ENCODE results near the gene GNAO1.

The GNAO1 gene

GRCh38 chr16:56191156-56191815, at the start of gene GNAO1:
Gene GNAO1, plus strand, starts transcription at chr16:56191489. Its CDS starts 747 bp downstream, at chr16:56192236.
- no peak for DNase-seq (ENCODE audit: low read depth)
- TF ChIP-seq CTCF (IDR thresholded peaks at IDR 0.05; ENCODE audit: low read depth, low read length, missing control alignments), result no peak
- peak within 1 kb of the TSS; percentile 36 for H3K4me3 ChIP-seq (ENCODE audit: low read depth, low read length)

- no peak for TF ChIP-seq CTCF (IDR thresholded peaks at IDR 0.05; ENCODE audit: low read depth, low read length, missing control alignments)
- DNase-seq (ENCODE audit: low read depth), result no peak
- H3K4me3 ChIP-seq (ENCODE audit: low read depth, low read length), result no peak overlapping the region
These were observed 47.6 kb upstream of the GNAO1 start for GRCh38 chr16:56143666-56144065.

GRCh38 chr16:56145369-56145768, 45.9 kb upstream of the GNAO1 start:
- DNase-seq (ENCODE audit: low read depth), result no peak
- TF ChIP-seq CTCF (IDR thresholded peaks at IDR 0.05; ENCODE audit: low read depth, low read length, missing control alignments), result no peak
- no peak overlapping the region for H3K4me3 ChIP-seq (ENCODE audit: low read depth, low read length)

- TF ChIP-seq CTCF (IDR thresholded peaks at IDR 0.05; ENCODE audit: low read depth, low read length, missing control alignments), result no peak
- no peak for DNase-seq (ENCODE audit: low read depth)
These were observed 39.7 kb upstream of the GNAO1 start for GRCh38 chr16:56151621-56152020.

GRCh38 chr16:56161658-56162057, 29.6 kb upstream of the GNAO1 start:
- TF ChIP-seq CTCF (IDR thresholded peaks at IDR 0.05; ENCODE audit: low read depth, low read length, missing control alignments), result no peak
- DNase-seq (ENCODE audit: low read depth), result no peak
- H3K4me3 ChIP-seq (ENCODE audit: low read depth, low read length), result no peak overlapping the region

More at GRCh38 chr16:56151621-56152020, 39.7 kb upstream of the GNAO1 start:
- no peak overlapping the region for H3K4me3 ChIP-seq (ENCODE audit: low read depth, low read length)

- H3K4me3 ChIP-seq (ENCODE audit: low read depth, low read length), result no peak overlapping the region
- no peak for TF ChIP-seq CTCF (IDR thresholded peaks at IDR 0.05; ENCODE audit: low read depth, low read length, missing control alignments)
- no peak for DNase-seq (ENCODE audit: low read depth)
These were observed 28.2 kb upstream of the GNAO1 start for GRCh38 chr16:56163089-56163488.

GRCh38 chr16:56163938-56164337, 27.4 kb upstream of the GNAO1 start:
- DNase-seq (ENCODE audit: low read depth), result peak; percentile 10
- H3K4me3 ChIP-seq (ENCODE audit: low read depth, low read length), result no peak overlapping the region
- TF ChIP-seq CTCF (IDR thresholded peaks at IDR 0.05; ENCODE audit: low read depth, low read length, missing control alignments), result no peak

All from GM12864 (cell line).